Measurements from ENCODE around the gene GPSM3.
"Not testable (repeated sequence)": the region's sequence is repeated elsewhere in the genome, so short reads cannot be mapped to it uniquely, and the experiment has no call there.

GPSM3 gene

GRCh38 chr6:32215617-32216016 is 23.2 kb upstream of the GPSM3 start:
- POLR2A ChIA-PET, result no interaction called here
- TF ChIP-seq ELF4 (IDR thresholded peaks at IDR 0.05), result no peak
- TF ChIP-seq SUZ12 (IDR thresholded peaks at IDR 0.05), result no peak
- no peak for TF ChIP-seq FOXK2 (IDR thresholded peaks at IDR 0.05)
- TF ChIP-seq LEF1 (IDR thresholded peaks at IDR 0.05; ENCODE audit: borderline replicate concordance), result no peak
- no peak for TF ChIP-seq TARDBP (IDR thresholded peaks at IDR 0.05)
- no peak for TF ChIP-seq FOXM1 (IDR thresholded peaks at IDR 0.05; ENCODE audit: borderline replicate concordance)
- no peak for TF ChIP-seq NFRKB (IDR thresholded peaks at IDR 0.05)
- no peak for TF ChIP-seq ARNT (IDR thresholded peaks at IDR 0.05)
- no peak for TF ChIP-seq ZNF384 (IDR thresholded peaks at IDR 0.05)
- no peak for TF ChIP-seq SP1 (IDR thresholded peaks at IDR 0.05)
- TF ChIP-seq CTBP1 (IDR thresholded peaks at IDR 0.05; ENCODE audit: borderline replicate concordance), result no peak
- TF ChIP-seq L3MBTL2 (conservative IDR thresholded peaks at IDR 0.05), result no peak
- TF ChIP-seq, protein P1, sequence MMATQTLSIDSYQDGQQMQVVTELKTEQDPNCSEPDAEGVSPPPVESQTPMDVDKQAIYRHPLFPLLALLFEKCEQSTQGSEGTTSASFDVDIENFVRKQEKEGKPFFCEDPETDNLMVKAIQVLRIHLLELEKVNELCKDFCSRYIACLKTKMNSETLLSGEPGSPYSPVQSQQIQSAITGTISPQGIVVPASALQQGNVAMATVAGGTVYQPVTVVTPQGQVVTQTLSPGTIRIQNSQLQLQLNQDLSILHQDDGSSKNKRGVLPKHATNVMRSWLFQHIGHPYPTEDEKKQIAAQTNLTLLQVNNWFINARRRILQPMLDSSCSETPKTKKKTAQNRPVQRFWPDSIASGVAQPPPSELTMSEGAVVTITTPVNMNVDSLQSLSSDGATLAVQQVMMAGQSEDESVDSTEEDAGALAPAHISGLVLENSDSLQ (IDR thresholded peaks at IDR 0.05), result no peak
- no peak for TF ChIP-seq HDGF (IDR thresholded peaks at IDR 0.05; ENCODE audit: borderline replicate concordance)
- no peak for TF ChIP-seq FOXA1 (IDR thresholded peaks at IDR 0.05)
- CTCF ChIA-PET, result no interaction called here
- DNase-seq (ENCODE audit: extremely low spot score), result no peak

- no peak for DNase-seq (ENCODE audit: extremely low spot score)
- TF ChIP-seq SUZ12 (IDR thresholded peaks at IDR 0.05), result no peak
- no peak for TF ChIP-seq L3MBTL2 (conservative IDR thresholded peaks at IDR 0.05)
- TF ChIP-seq, protein P1 (IDR thresholded peaks at IDR 0.05), result no peak
- no peak for TF ChIP-seq FOXK2 (IDR thresholded peaks at IDR 0.05)
- TF ChIP-seq FOXM1 (IDR thresholded peaks at IDR 0.05; ENCODE audit: borderline replicate concordance), result no peak
- no peak for TF ChIP-seq HDGF (IDR thresholded peaks at IDR 0.05; ENCODE audit: borderline replicate concordance)
- no peak for TF ChIP-seq TARDBP (IDR thresholded peaks at IDR 0.05)
- no peak for TF ChIP-seq FOXA1 (IDR thresholded peaks at IDR 0.05)
- no peak for TF ChIP-seq LEF1 (IDR thresholded peaks at IDR 0.05; ENCODE audit: borderline replicate concordance)
- CTCF ChIA-PET, result no interaction called here
- POLR2A ChIA-PET, result no interaction called here
These were observed 21.7 kb upstream of the GPSM3 start for GRCh38 chr6:32214126-32214525.

DNA sequence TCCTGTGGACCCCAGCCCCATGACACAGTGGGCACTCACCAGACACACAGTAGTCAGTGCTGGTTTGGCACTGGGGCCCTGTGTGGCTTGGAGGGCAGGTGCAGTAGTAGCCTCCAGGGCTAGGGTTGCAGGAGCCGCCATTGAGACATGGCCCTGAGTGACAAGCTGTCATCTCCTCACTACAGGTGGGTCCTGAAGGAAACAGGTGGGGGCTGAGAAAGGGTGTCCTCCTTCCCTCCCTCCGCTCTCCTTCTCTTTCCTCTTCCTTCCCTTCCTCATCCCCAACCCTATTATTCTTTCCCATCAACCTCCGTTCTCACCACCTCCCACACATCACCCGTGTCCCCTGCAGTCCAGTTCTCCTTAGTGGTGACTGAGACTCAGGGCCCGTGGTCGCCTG is 21.2 kb upstream of the GPSM3 start:
- ChIA-PET POLR2A (no interaction called here), CTCF (no interaction called here)
- no peak for DNase-seq (ENCODE audit: extremely low spot score)
- TF ChIP-seq FOXK2 (IDR thresholded peaks at IDR 0.05) (no peak), ZNF384 (IDR thresholded peaks at IDR 0.05) (no peak), HDGF (IDR thresholded peaks at IDR 0.05; ENCODE audit: borderline replicate concordance) (no peak), CTBP1 (IDR thresholded peaks at IDR 0.05; ENCODE audit: borderline replicate concordance) (no peak), FOXM1 (IDR thresholded peaks at IDR 0.05; ENCODE audit: borderline replicate concordance) (no peak), ARNT (IDR thresholded peaks at IDR 0.05) (no peak)

GRCh38 chr6:32212076-32212760 is 19.8 kb upstream of the GPSM3 start:
- ChIA-PET POLR2A (interaction anchor here (1.3 kb wide), 1 partner anchor 17 kb away, joined by 3 read pairs; no protein-coding TSS in a partner anchor), CTCF (interaction anchor here (0.6 kb wide), 1 partner anchor 421 kb away, joined by 3 read pairs; no protein-coding TSS in a partner anchor)
- TF ChIP-seq TARDBP (IDR thresholded peaks at IDR 0.05) (no peak), FOXA1 (IDR thresholded peaks at IDR 0.05) (no peak), SP1 (IDR thresholded peaks at IDR 0.05) (no peak), CTBP1 (IDR thresholded peaks at IDR 0.05; ENCODE audit: borderline replicate concordance) (no peak), BHLHE40 (IDR thresholded peaks at IDR 0.05; ENCODE audit: borderline replicate concordance) (no peak), LEF1 (IDR thresholded peaks at IDR 0.05; ENCODE audit: borderline replicate concordance) (no peak), NFRKB (IDR thresholded peaks at IDR 0.05) (no peak), HDGF (IDR thresholded peaks at IDR 0.05; ENCODE audit: borderline replicate concordance) (no peak), SUZ12 (IDR thresholded peaks at IDR 0.05) (no peak), ARNT (IDR thresholded peaks at IDR 0.05) (no peak), FOXM1 (IDR thresholded peaks at IDR 0.05; ENCODE audit: borderline replicate concordance) (no peak), FOXK2 (IDR thresholded peaks at IDR 0.05) (no peak), L3MBTL2 (conservative IDR thresholded peaks at IDR 0.05) (no peak), ELF4 (IDR thresholded peaks at IDR 0.05) (no peak), ZNF384 (IDR thresholded peaks at IDR 0.05) (no peak)
- TF ChIP-seq, protein P1 (IDR thresholded peaks at IDR 0.05), result no peak
- DNase-seq (ENCODE audit: extremely low spot score), result no peak

DNA sequence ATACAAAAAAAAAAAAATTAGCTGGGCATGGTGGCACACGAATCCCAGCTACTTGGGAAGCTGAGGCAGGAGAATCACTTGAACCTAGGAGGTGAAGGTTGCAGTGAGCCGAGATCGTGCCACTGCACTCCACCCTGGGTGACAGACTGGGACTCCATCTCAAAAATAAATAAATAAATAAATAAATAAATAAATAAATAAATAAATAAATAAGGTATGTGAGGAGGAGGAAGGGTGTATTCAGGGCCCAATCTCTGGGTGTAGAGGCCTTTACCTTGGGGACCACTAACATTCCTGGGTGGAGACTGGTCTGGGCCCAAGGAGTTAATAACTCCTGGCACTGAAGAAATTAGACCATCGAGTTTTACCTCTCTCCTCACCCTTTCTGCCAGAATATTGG is 19.0 kb upstream of the GPSM3 start:
- CTCF ChIA-PET, result interaction anchor here (0.6 kb wide), 1 partner anchor 420 kb away, joined by 3 read pairs; no protein-coding TSS in a partner anchor
- POLR2A ChIA-PET; DNase-seq (ENCODE audit: extremely low spot score): not testable (repeated sequence)

GRCh38 chr6:32210191-32210601 is 17.8 kb upstream of the GPSM3 start:
- ChIA-PET POLR2A (no interaction called here), CTCF (no interaction called here)
- no peak for DNase-seq (ENCODE audit: extremely low spot score)
- TF ChIP-seq BHLHE40 (IDR thresholded peaks at IDR 0.05; ENCODE audit: borderline replicate concordance), result no peak
- TF ChIP-seq FOXK2 (IDR thresholded peaks at IDR 0.05), result no peak
- no peak for TF ChIP-seq LEF1 (IDR thresholded peaks at IDR 0.05; ENCODE audit: borderline replicate concordance)
- no peak for TF ChIP-seq SP1 (IDR thresholded peaks at IDR 0.05)
- no peak for TF ChIP-seq ELF4 (IDR thresholded peaks at IDR 0.05)
- TF ChIP-seq, protein P1 (IDR thresholded peaks at IDR 0.05), result no peak
- TF ChIP-seq CTBP1 (IDR thresholded peaks at IDR 0.05; ENCODE audit: borderline replicate concordance), result no peak
- no peak for TF ChIP-seq ZNF384 (IDR thresholded peaks at IDR 0.05)
- no peak for TF ChIP-seq L3MBTL2 (conservative IDR thresholded peaks at IDR 0.05)
- no peak for TF ChIP-seq SUZ12 (IDR thresholded peaks at IDR 0.05)
- TF ChIP-seq HDGF (IDR thresholded peaks at IDR 0.05; ENCODE audit: borderline replicate concordance), result no peak
- no peak for TF ChIP-seq NFRKB (IDR thresholded peaks at IDR 0.05)
- TF ChIP-seq ARNT (IDR thresholded peaks at IDR 0.05), result no peak
- TF ChIP-seq TARDBP (IDR thresholded peaks at IDR 0.05), result no peak
- TF ChIP-seq FOXA1 (IDR thresholded peaks at IDR 0.05), result no peak
- TF ChIP-seq FOXM1 (IDR thresholded peaks at IDR 0.05; ENCODE audit: borderline replicate concordance), result no peak

Data from HEK293T (cell line).